GM19468 (cell line): ENCODE results near the gene FBRS.
"Not testable (repeated sequence)": the region's sequence is repeated elsewhere in the genome, so short reads cannot be mapped to it uniquely, and the experiment has no call there.

Source experiments
- ATAC-seq: cut with Tn5 transposase; IDR thresholded peaks from one replicate; pipeline ENCODE4 v1.9.1; 2021; ENCODE audit warnings: mild to moderate bottlenecking, moderate library complexity, moderate number of reproducible peaks; ENCODE audit not compliant: unreplicated experiment; ENCODE audit errors: extremely low read depth

The FBRS gene

DNA sequence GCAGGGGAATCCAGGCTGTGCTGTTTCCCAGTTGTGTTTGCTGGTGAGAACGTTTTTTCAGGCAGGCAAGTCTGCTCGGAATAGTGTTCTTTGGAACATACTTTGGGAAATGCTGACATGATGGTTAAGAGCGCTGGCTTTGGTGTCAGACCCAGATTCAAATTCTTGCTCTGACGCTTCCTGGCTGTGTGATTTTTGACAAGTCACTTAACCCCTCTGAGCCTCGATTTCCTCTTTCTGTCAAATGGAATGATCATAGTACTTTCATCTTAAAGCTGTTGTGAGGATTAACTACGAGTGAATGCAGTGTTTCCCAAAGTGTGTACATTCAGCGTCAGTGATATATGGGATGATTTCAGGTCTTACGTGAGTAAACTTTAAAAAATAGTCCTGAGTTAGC lies 4.8 kb downstream of the FBRS start:
- ATAC-seq, result no peak

GRCh38 chr16:30663820-30664219 lies 5.6 kb downstream of the FBRS start:
- no peak for ATAC-seq

GRCh38 chr16:30664616-30665109 lies 6.4 kb downstream of the FBRS start:
- ATAC-seq, result no peak

GRCh38 chr16:30665155-30665829 lies 7.1 kb downstream of the FBRS start:
- ATAC-seq, result no peak

- no peak for ATAC-seq
Measured at GRCh38 chr16:30665830-30666190, 7.6 kb downstream of the FBRS start.

DNA sequence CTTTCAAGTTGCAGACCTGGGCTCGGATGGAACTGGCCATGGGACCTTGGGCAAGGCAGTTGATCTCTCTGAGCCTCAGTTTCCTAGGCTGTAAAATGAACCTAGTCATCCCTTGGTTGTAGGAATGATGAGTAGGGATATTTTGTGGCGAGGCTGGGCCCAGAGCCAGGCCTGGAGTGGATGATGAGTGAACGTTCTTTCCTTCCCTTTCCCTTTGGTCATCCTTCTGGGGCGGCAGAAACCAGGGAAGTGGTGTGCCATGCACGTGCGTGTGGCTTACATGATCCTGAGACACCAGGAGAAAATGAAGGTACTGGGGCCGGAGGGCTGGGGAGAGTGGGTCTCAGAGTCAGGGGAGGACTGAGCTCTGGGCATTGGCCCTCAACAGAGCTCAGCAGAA lies 8.4 kb downstream of the FBRS start:
- no peak for ATAC-seq

DNA sequence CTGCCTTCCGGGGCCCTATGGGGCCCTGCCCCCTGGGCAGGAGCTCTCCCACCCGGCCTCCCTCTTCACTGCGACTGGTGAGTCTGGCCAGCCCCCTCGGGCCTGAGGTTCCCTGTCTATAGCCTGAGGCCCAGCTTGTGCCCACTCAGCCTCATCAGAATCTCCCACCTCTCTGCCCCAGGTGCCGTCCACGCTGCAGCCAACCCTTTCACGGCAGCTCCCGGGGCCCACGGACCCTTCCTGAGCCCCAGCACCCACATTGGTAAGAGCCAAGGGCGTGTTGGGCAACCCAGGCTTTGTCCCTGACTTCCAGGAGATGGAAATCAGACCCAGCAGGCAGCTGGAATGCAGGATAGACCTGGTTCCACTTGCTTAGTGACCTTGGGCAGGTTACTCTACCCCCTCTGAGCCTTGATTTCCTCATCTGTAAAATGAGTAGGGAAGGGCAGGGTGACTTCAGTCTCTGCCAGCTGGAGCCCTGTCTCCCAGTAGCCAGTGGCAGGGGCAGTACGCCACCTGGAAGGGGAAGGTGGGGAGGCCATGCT lies 9.2 kb downstream of the FBRS start:
- no peak for ATAC-seq

- no peak for ATAC-seq
Measured at GRCh38 chr16:30668393-30668792, 10.2 kb downstream of the FBRS start.

GRCh38 chr16:30669026-30669902 lies 11.0 kb downstream of the FBRS start:
- no peak for ATAC-seq

DNA sequence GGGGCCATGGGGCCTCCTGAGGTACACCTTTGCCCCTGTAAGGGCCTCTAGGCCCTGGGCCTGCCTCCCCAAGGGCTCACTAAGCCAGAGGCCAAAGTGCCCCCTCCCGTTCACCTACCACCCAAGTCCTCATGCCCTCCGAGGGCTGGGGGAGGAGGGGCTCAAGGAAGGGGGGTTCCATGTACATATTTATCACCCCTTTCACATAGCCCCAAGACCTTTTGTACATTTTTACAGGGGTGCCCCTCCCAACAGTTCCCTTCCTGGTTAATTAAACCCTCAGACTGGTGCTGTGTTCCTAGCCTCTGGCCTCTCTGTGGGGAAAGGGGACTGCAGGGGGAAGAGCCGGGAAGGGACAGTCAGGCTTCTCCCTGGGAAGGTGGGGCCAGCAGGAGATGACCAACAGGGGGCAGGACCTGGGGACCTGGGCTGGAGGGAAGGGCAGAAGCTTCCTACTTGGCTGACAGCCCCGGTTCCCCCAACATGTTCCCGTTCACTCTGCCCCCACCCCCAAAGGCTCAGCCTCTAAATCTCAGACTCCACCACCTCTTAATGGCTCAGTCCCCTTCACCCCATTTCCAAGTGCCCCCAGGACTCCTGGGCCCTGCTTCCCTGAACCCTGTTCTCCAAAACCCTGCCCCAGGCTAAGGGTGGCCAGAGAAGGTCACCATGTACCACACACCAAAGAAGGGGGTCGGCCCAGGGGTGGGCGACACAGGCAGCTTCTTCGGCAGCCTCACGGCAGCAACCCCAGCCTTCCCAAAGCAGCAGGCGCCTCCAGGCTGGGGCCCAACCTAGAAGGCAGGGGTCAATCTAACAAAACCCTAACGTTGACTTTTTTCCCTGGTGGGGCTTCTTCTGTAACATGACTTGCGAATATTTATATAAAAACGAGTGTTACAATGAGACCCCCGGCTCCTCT lies 11.9 kb downstream of the FBRS start:
- ATAC-seq, result no peak

- ATAC-seq, result no peak
Measured at GRCh38 chr16:30675143-30675542, 16.9 kb downstream of the FBRS start.

- ATAC-seq, result no peak
Measured at GRCh38 chr16:30677931-30678585, 19.8 kb downstream of the FBRS start.

GRCh38 chr16:30678586-30678970 lies 20.3 kb downstream of the FBRS start:
- no peak for ATAC-seq

DNA sequence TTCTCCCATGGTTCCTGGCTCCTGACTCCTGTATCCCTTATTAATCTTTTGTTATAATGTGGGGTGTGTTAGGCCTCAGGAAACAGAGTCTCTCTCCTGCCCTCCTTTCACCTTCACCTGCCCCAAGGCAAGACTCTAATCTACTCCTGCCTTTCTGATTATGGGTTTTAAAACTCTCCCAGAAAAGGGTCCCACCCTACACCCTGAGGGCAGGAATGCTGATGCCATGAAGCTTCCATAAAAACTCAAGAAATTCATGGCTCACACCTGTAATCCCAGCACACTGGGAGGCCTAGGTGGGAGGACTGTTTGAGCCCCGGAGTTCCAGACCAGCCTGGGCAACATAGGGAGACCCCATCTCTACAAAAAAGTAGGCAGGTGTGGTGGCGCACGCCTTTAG lies 22.1 kb downstream of the FBRS start:
- no peak for ATAC-seq

- no peak for ATAC-seq
Measured at GRCh38 chr16:30688701-30689100, 30.5 kb downstream of the FBRS start.

GRCh38 chr16:30691907-30692306 lies 33.7 kb downstream of the FBRS start:
- no peak for ATAC-seq

DNA sequence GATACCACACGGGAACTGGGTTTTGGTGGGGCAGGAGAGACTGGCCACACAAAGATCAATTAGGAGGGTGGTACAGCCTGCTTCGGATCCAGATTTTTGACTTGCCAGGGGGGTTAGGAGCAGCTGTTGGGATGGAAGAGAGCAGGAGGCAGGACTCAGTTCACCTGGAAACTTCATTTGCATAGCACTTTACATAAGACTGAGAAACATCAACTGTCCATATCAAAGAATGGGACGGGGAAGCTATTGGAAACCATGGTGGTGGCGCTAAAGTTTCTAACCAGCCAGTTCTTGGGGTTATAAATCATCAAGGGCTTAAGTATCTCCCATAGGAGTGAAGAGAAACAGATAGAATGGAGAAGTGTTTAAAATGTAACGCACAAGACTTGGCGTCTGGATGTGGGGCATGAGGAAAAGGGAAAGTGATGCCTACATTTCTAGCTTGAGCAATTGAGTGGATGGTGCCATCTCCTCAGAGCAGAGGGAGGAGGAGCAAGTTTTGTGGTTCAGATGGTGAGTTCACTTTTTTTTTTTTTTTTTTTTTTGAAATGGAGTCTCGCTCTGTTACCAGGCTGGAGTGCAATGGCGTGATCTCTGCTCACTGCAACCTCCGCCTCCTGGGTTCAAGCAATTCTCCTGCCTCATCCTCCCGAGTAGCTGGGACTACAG lies 34.3 kb downstream of the FBRS start:
- ATAC-seq, result no peak

DNA sequence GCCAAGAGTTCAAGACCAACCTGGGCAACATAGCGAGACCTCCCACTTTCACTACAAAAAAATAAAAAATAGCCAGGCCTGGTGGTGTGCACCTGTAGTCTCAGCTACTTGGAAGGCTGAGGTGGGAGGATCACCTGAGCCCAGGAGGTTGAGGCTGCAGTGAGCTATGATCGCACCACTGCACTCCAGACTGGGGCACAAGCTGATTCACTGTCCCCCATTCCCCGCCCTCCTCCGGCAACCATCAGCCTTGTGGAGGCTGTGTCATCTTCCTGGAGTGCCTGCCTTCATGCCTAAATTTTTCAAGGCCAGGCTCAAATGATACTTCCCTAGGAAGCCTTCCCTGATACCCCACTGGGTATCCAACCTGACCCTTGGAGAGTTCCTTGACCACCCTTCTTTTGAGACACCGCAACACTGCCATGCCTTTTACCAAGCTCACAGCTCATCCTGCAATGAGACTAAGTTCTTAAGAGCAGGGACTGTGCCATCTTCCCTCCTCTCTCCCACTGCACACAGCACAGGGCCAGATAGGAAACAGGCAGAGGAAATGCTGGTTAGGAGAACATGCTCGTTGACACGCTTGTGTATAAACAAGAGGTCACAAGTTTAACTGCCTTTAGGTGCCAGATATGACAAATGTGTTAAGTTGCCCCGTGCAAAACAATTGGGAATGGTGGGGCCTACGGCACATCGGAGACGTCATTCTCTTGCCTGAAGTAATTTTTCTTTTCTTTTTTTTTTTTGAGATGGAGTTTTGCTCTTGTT lies 36.9 kb downstream of the FBRS start:
- ATAC-seq, result no peak

DNA sequence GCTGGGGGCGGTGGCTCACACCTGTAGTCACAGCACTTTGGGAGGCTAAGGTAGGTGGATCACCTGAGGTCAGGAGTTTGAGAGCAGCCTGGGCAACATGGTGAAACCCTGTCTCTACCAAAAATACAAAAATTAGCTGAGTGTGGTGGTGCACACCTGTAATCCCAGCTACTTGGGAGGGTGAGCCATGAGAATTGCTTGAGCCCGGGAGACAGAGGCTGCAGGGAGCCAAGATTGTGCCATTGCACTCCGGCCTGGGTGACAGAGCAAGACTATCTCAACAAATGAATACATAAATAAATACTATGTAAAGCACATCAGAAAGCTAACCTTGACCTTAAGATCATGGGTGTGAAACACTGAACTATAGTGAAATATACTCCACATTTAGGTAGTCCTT lies 38.4 kb downstream of the FBRS start:
- ATAC-seq, result not testable (repeated sequence)
